Mucosa of descending colon (tissue), 3 donors: ENCODE measurements around the gene COL8A1. TPM values are rescaled to one million over a fixed set of nuclear protein-coding genes. Genes with fewer than 3 reads are reported as not detected.

Experiments
- ATAC-seq: fragments of 200-7000 bp; cut with Tn5 transposase; one replicate; pipeline ENCODE4 v1.9.1; 2020; ENCODE audit warnings: mild to moderate bottlenecking, moderate library complexity
- DNase-seq, 3 donors: peaks; one replicate each; pipeline ENCODE4 v3.0.0-alpha.2; 2020
- H3K36me3 ChIP-seq: fragments of 200-600 bp; one replicate; pipeline ENCODE4 v1.8.0; 2021; ENCODE audit warnings: low read depth, mild to moderate bottlenecking
- H3K4me1 ChIP-seq: fragments of 200-600 bp; one replicate; pipeline ENCODE4 v1.8.0; 2021; ENCODE audit warnings: low read depth, mild to moderate bottlenecking
- H3K4me3 ChIP-seq: fragments of 200-600 bp; one replicate; pipeline ENCODE4 v1.8.0; 2021; ENCODE audit warnings: mild to moderate bottlenecking
- H3K9me3 ChIP-seq: fragments of 200-600 bp; one replicate; pipeline ENCODE4 v1.8.0; 2021; ENCODE audit warnings: mild to moderate bottlenecking
- intact Hi-C, 2 donors: fragments of 100-400 bp; cut with DNase I in 1 of 2; cut with micrococcal nuclease in 1 of 2; formaldehyde crosslinking; loops; one replicate each; pipeline versions ENCODE4 v1.11.0 to v1.11.1; 2022; cut with DNase I, micrococcal nuclease
- total RNA-seq, 3 donors: library from RNA; stranded (reverse); fragmentation: NEBNext Ultra II Directional in 2 of 3; extraction: Animal tissue kit (Norgen Biotek cat#: 25700) in 2 of 3; gene quantifications; one replicate each; pipeline versions ENCODE4 v1.2.1 to v1.2.4, GENCODE V29; 2021 to 2023
- TF ChIP-seq, protein P1 (sequence below): fragments of 200-600 bp; IDR thresholded peaks from one replicate; pipeline ENCODE4 v1.8.0; 2022; ENCODE audit warnings: antibody characterized with exemption, mild to moderate bottlenecking
- donor health status: DM: no; HTN: no; CAD: no; lungs with moderate emphysema.
- donor health status: DM: no; HTN: no; CAD: no.
- donor health status: DM: no; HTN: yes; CAD: no.

Gene COL8A1
- total RNA-seq, 3 donors from 2014 or later = 0.75 to 7.6 (median 3.8) TPM

DNA sequence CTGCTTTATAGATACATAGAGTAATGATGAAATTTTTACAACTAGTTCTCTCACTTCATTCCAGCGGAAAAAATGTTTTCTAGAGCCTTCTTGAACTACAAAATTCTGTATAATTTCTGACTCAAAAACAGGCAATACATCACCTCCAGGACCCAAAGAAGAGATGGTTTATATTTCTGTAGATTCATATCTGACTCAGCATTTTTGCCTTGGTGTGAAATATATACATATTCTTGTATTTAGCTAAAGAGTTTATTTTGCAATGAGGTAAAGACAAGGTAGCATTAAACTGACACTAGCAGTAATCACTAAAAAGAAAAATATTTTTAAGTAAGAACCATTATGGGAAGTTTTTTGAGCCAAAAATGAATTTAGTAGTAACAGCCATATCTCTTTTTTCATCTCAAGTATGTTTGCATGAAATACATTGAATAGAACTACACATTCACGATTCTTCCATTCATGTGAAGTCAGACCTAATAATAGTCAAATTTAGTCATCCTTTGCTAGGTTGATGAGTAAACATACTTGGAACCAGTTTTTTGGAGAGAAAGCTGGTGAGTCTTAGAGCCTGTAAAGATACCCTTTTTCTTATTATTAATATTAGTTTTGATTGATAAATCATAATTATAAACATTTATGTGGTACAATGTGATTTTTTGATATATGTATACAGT is 31.6 kb downstream of the COL8A1 start:
- ATAC-seq = no peak
- no peaks in the 10 kb centered on the region for H3K4me1 ChIP-seq
- intact Hi-C loops = no loop called here
- TF ChIP-seq, protein P1, sequence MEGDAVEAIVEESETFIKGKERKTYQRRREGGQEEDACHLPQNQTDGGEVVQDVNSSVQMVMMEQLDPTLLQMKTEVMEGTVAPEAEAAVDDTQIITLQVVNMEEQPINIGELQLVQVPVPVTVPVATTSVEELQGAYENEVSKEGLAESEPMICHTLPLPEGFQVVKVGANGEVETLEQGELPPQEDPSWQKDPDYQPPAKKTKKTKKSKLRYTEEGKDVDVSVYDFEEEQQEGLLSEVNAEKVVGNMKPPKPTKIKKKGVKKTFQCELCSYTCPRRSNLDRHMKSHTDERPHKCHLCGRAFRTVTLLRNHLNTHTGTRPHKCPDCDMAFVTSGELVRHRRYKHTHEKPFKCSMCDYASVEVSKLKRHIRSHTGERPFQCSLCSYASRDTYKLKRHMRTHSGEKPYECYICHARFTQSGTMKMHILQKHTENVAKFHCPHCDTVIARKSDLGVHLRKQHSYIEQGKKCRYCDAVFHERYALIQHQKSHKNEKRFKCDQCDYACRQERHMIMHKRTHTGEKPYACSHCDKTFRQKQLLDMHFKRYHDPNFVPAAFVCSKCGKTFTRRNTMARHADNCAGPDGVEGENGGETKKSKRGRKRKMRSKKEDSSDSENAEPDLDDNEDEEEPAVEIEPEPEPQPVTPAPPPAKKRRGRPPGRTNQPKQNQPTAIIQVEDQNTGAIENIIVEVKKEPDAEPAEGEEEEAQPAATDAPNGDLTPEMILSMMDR = no peak
- no peak for DNase-seq
- no peak overlapping the region for H3K4me3 ChIP-seq
- H3K9me3 ChIP-seq = no peaks in the 10 kb centered on the region
- H3K36me3 ChIP-seq = no peaks in the 10 kb centered on the region

DNA sequence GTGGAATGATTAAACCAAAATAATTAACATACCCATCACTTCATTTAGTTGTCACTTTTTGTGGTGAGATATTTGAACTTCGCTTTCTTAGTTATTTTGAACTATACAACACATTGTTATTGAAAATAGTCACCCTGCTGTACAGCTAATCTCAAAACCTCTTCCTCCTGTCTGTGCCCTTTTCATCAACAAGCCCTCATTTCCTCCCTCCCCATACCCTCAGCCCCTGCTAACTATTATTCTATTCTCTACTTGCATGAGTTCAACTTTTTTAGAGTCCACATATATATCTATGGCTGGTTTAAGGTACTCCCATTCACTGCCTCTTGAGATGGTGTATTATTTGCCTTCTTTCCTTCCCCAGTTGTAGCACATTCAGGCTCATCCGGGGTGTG is 32.2 kb downstream of the COL8A1 start:
- no peak overlapping the region for H3K4me3 ChIP-seq
- no peak for DNase-seq
- TF ChIP-seq, protein P1 = no peak
- no peaks in the 10 kb centered on the region for H3K9me3 ChIP-seq
- intact Hi-C loops = no loop called here
- H3K4me1 ChIP-seq = no peaks in the 10 kb centered on the region
- no peak for ATAC-seq
- H3K36me3 ChIP-seq = no peaks in the 10 kb centered on the region

DNA sequence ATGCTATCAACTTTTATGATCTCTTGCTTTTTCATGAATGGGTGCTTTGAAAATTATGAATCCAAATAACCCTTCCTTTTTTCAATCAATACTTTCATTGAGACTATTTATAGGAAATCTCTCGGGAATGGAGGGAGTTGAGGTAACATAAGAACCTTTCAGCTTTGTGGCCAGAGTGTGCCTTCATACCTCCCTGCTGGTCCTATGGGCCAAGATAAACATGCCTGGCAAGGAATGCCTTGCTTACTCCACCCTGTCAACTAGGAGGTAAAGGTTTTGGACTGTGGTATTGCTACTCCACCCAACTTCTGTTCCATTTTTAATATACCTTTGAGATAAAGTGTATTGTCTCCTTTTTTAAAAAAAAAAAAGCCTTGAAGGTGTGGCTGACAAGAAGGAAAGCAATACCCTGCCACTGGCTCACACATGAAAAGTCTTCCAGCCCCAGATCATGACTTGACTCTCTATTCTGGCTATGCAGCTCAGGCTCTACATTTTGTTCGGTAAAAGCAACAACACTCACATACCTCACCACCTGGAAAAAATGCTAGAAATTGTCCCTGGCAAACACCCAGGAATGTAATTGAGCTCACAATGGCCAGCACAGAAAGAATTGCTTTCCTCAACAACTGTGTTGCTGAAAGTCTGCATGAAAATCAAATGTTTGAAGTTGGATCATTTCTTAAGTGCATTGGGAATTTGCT is 35.8 kb downstream of the COL8A1 start:
- no peak for DNase-seq
- no peaks in the 10 kb centered on the region for H3K36me3 ChIP-seq
- no peak for ATAC-seq
- intact Hi-C loops = no loop called here
- H3K4me3 ChIP-seq = no peak overlapping the region
- no peaks in the 10 kb centered on the region for H3K9me3 ChIP-seq
- no peaks in the 10 kb centered on the region for H3K4me1 ChIP-seq
- TF ChIP-seq, protein P1 = no peak

DNA sequence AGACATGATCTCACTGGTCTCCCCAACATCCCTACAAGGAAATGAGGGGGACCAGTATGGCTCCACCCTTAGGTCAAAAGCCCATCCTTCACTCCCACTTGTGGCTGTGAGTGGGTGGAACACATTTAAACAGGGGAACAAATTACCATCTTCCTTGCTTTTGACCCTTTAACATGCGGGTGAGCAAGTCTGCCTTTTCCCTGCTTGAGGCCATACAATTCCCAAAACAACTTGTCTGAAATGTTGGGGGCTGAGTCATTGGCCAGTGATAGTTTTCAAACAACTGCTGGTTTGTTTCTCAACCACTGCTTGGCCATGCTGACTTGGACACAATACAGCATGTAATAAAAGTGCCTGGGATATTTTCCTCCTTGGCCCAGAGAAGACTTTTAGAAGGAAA is 39.6 kb downstream of the COL8A1 start:
- intact Hi-C loops = no loop called here
- H3K36me3 ChIP-seq = no peaks in the 10 kb centered on the region
- ATAC-seq = peak; percentile 21

DNA sequence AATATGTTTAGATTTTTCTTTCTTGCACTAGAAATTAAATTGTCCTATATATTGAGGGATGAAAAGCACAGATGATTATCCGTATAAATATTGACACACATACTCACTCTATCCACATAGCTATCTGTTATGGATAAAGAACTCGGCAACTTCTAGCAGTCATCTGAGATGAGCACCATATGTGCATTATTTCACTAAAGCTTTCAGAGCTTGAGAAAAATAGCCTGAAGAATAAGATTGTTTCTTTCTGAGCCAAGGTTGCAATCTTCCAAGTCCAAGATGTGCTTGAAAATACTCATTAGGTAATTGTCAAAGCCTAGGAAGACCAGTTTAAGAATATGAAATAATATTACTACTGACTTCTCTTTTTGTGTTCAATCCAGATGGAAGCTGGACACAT is 40.5 kb downstream of the COL8A1 start:
- no peak for DNase-seq
- no peak for ATAC-seq

More for the DNA sequence above, 39.6 kb downstream of the COL8A1 start:
- TF ChIP-seq, protein P1 = no peak
- H3K4me1 ChIP-seq = no peaks in the 10 kb centered on the region
- H3K4me3 ChIP-seq = no peak overlapping the region
- peak in 1 of 3 donors; percentile 4 for DNase-seq
- H3K9me3 ChIP-seq = no peaks in the 10 kb centered on the region

More for the DNA sequence above, 40.5 kb downstream of the COL8A1 start:
- TF ChIP-seq, protein P1 = no peak
- no peaks in the 10 kb centered on the region for H3K4me1 ChIP-seq
- intact Hi-C loops = no loop called here
- no peak overlapping the region for H3K4me3 ChIP-seq
- no peaks in the 10 kb centered on the region for H3K36me3 ChIP-seq
- no peaks in the 10 kb centered on the region for H3K9me3 ChIP-seq
